Keratinocyte (primary cell): ENCODE measurements around the gene SAFB2.

ENCODE experiments used
- CTCF ChIP-seq, 3 experiments: IDR thresholded peaks in 1 of 3; conservative IDR thresholded peaks in 1 of 3; optimal IDR thresholded peaks in 1 of 3; 2 replicates in 2 of 3; 3 replicates in 1 of 3; pipeline versions ENCODE3 to v1.5.1; 2011; ENCODE audit warnings: low read length in 3 of 3, mild to moderate bottlenecking in 3 of 3, moderate library complexity in 2 of 3, control low read depth in 1 of 3, inconsistent platforms in 1 of 3; ENCODE audit not compliant: insufficient read depth in 2 of 3; ENCODE audit errors: extremely low read depth in 1 of 3
- EZH2 ChIP-seq: IDR thresholded peaks from one replicate; pipeline ENCODE4 v1.6.1; 2012; ENCODE audit warnings: inconsistent platforms, mild to moderate bottlenecking, low read length, moderate library complexity

- no peak for TF ChIP-seq EZH2
- no peak for TF ChIP-seq CTCF (optimal IDR thresholded peaks at IDR 0.05 in 1 of 3, IDR thresholded peaks at IDR 0.05 in 1 of 3, conservative IDR thresholded peaks at IDR 0.05 in 1 of 3; ENCODE audit: extremely low read depth in 1 of 3, insufficient read depth in 2 of 3, low read length in 3 of 3)
Measured at GRCh38 chr19:5621945-5622464, 571 bp downstream of the SAFB2 start.
